ENCODE measurements around the gene CCM2L. TPM values are rescaled to one million over a fixed set of nuclear protein-coding genes. Genes with fewer than 3 reads are reported as not detected.

Gene CCM2L
- total RNA-seq, 1 experiment from 2014 or later = not detected

GRCh38 chr20:32056708-32057483, 46.7 kb downstream of the CCM2L start:
- no peak for DNase-seq (ENCODE audit: low read depth)

DNA sequence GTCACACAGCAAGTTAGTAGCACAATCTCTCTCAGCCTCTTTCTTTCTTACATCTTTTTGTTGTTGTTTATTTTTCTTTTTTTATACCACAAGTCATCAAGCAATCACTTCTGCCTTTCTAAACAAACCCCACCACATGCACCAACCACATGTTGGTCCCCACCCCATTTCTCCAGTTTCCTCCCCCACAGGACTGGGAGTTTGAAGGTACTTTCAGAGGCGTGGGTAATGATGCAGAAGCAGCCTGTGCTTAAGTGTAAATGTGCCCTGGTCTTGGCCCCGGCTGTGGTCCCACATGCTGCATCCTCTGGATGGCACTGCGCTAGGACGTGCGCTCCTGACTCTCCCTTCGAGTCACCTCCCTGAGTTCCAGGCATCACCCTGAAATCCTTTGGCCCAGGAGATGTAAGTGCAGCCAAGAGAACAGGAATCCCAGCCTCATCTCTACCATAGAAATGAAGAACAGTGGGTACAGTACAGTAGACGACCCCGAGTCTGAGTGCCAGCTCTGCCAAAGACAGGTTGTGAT, 47.5 kb downstream of the CCM2L start:
- DNase-seq (ENCODE audit: low read depth) = no peak

DNA sequence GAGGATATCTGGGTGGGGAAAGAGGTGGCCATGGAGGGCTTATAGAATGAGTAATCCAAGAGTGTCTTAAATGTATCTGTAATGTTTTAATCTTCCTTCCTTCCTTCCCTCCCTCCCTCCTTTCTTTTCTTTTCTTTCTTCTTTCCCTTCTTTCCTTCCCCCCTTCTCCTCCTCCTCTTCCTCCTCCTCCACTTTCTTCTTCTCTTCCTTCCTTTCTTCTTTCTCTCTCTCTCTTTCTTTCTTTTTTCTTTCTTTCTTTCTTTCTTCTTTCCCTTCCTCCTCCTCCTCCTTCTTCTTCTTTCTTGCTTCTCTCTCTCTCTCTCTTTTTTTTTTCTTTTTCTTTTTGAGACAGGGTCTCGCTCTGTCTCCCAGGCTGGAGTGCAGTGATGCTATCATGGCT, 49.0 kb downstream of the CCM2L start:
- DNase-seq (ENCODE audit: low read depth) = no peak

DNA sequence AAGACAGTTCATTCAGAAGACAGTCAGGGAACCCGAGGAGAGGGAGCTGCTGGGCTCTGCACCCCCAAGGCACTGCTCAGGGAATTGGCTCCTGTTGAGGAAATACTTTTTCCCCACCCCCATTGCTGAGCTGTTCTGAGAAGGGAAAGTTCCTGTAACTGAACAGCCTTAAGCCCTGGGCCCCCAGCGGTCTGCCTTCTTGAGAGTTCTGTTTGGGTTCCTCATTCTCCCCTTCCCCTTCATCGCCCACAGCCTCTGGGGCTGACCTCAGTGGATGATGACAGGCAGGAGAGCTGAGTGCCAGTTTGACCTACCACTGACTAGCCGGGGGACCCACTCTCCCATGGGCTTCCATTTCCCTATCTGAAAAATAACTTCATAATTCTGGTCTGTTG, 52.5 kb downstream of the CCM2L start:
- DNase-seq (ENCODE audit: low read depth) = no peak

GRCh38 chr20:32063695-32064094, 53.5 kb downstream of the CCM2L start:
- no peak for DNase-seq (ENCODE audit: low read depth)

GRCh38 chr20:32064667-32065066, 54.4 kb downstream of the CCM2L start:
- no peak for DNase-seq (ENCODE audit: low read depth)

DNA sequence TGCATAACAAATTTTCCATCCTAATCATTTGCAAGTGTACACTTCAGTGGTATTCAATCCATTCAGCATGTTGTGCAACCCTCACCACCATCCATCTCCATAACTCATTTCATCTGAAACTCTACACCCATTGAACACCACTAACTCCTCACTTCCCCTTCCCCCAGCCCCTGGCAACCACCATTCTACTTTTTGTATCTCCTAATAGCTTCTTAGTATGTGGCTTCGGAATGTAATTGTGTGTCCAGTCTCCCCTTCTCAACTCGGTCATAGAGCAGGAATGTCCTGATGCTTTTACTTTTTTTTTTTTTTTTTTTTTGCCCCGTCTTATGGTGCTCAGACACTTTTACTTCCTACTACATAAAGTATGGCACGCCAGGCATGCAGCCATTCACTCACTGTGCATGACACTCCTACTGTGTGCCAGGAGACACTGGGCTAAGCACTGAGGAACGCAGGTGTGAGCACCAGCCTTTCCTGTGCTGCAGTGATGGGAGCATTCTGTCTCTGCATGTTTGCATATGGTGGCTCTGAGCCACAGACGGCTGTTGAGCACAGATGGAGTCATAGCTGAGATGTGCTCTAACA, 57.1 kb downstream of the CCM2L start:
- peak; percentile 51 for DNase-seq (ENCODE audit: low read depth)

DNA sequence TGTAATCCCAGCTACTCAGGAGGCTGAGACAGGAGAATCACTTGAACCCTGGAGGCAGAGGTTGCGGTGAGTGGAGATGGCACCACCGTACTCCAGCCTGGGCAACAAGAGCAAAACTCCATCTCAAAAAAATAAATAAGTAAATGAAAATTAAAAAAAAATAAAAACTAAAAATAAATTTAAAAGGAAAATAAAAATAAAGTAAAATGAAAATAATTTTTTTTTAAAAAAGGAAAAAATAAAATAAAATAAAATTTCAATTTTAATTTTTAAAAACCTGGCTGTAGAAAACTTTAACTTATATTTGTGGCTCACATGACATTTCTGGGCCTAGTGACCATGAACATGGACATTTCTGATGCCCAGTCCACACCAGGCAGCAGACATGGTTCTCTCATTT, 57.9 kb downstream of the CCM2L start:
- DNase-seq (ENCODE audit: low read depth) = no peak

- no peak for DNase-seq (ENCODE audit: low read depth)
These were observed 59.5 kb downstream of the CCM2L start for GRCh38 chr20:32069711-32070110.

DNA sequence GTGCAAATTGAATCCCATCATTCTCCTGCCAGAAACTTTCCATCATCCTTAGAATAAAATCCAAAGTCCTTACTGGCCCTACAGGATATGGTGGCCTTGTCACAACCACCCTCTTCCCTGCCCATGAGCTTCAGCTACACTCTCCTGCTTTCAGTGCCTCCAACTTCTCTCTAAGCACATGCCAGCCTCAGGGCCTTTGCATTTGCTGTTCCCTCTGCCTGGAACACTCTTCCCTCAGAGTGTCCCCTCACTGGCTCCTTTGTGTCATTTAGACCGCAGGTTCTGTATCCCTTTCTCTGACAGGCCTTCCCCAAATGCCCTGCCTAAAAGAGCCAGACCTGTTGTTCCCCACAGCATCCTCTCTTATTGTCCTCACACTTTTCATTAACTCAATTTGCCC, 60.0 kb downstream of the CCM2L start:
- no peak for DNase-seq (ENCODE audit: low read depth)

DNA sequence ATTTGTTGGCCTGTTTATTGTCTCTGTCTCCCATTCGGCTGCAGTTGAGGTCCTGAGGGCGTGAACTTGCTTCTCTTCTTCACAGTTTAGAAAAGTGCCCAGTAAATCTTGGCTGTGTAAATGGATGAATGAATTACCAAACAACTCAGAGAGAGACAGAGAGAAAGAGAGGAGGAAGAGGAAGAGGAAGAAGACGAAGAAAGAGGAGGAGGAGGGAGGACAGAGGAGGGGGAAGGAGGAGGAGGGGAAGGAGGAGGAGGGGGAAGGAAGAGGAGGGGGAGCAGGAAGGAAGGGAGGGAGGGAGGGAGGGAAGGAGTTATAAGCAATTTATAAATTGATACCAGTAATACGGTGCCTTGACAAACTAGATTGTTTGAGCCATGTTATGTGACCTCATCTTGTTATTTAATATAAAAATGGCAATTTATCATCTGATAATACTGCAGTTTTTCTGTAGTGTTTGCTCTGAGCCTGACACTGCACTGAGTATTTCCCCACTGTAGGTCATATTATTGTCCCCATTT, 60.5 kb downstream of the CCM2L start:
- DNase-seq (ENCODE audit: low read depth) = no peak

DNA sequence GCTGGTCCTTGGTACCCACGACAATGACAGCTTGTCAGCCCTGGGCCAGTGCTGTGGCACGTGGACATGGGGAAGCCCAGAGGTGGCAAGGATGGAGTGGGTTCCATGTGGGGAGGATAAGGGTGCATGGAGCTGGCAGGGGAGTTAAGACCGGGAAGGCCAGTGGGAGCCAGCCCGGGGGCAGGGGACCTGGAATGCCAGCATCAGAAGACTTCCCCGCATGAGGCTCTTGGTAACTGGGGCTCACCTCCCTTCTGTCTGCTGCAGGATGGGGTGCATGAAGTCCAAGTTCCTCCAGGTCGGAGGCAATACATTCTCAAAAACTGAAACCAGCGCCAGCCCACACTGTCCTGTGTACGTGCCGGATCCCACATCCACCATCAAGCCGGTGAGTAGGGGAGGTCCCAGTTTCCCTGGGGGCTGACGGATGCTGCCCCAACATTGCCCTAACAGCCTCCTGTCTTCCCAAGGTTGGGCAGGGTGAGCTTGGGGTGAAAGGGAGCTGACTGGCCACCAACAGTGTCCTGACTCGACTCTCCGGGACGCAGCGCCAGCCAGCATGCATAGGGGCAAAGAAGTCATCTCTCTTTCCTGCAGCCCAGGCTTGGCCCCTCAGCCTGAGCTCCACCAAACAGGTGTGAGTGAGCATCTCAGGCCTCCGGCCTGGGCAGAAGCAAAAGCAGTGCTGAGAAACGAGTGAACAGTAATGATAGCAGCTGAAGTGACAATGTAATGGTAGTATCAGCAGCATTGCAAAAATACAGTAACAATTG, 61.3 kb downstream of the CCM2L start:
- DNase-seq (ENCODE audit: low read depth) = no peak

- DNase-seq (ENCODE audit: low read depth) = no peak
These were observed 62.0 kb downstream of the CCM2L start for GRCh38 chr20:32072168-32072750.

DNA sequence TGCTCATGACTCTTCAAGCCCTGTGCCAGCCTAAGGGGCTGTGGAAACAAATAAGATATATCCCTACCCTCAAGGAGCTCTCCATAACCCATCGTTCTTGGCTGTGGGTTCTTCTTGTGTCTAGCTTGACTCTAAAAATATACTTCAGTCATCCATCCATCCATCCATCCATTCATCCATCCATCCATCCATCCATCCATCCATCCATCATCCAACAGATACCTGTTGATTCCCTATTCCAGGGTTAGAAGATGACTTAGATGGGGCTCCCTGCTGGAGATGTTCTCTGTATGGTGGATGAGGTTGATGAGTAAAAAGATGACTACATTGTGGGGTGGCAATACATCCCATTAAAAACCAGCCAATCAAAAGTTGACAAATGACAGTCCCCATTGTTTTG, 65.3 kb downstream of the CCM2L start:
- DNase-seq (ENCODE audit: low read depth) = no peak

DNA sequence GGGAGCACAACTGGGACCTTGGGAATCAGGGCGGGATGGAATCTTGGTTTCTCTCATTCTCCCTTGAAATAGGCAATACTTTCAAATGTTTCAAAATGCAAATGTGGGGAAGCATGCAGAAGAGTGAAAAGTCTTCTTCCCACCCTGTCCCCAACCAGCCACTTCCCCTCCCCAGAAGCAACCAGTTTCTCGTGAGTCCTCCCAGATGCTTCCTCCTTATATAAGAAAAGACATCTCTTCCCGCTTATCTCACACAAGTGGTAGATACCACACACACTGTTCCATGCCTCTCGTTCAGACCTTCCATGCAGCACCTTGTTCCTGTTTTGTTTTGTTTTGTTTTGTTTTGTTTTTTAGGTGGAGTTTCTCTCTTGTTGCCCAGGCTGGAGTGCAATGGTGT, 67.0 kb downstream of the CCM2L start:
- no peak for DNase-seq (ENCODE audit: low read depth)

DNA sequence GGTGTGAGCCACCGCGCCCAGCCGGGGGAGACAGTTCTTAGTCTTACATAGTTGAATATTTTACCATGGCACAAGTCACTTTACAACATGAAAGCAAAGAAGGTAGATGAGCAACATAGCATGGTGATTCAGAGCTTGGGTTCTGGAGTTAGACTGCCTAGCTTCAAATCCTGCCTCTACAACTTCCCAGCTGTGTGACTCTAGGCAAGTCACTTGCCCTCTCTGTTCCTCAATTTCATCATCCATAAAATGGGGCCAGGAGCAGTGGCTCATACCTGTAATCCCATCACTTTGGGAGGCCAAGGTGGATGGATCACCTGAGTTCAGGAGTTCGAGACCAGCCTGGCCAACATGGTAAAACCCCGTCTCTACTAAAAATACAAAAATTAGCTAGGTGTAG, 68.1 kb downstream of the CCM2L start:
- DNase-seq (ENCODE audit: low read depth) = no peak

DNA sequence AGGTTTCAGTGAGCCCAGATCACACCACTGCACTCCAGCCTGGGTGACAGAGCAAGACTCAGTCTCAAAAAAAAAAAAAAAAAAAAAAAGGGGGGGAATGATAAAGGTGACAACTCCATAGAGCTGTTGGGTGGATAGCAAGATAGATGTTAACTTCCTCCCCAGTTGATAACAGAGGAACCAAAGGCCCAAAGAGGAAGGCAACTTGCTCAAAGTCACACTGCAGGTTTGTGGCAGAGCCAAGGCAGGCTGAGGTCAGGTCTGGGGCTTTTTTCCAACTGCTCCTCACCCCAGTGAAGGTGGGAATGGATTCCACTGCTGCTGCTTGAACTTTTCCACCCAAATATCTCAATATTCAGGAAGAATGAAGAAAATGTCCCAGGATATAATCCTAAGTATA, 68.6 kb downstream of the CCM2L start:
- DNase-seq (ENCODE audit: low read depth) = no peak

- no peak for DNase-seq (ENCODE audit: low read depth)
These were observed 69.4 kb downstream of the CCM2L start for GRCh38 chr20:32079655-32080109.

DNA sequence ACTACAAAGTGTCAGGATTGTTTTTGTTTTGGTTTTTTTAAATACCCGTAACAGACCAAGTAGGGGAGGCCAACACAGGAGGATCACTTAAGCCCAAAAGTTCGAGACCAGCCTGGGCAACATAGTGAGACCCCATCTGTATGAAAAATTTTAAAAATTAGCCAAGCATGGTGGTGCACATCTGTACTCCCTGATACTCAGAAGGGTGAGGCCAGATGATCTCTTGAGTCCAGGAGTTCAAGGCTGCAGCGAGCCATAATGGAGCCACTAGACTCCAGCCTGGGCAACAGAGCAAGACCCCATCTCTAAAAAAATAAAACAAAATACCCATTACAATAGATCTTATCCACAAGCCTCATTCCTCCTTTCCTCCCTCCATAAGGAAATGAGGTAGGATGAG, 70.5 kb downstream of the CCM2L start:
- DNase-seq (ENCODE audit: low read depth) = no peak

Data from RPMI7951 (cell line).